HG02870 (cell line): Measurements from ENCODE around the gene MTUS2.

Experiments
- ATAC-seq: cut with Tn5 transposase; IDR thresholded peaks from one replicate; pipeline ENCODE4 v1.9.1; 2021; ENCODE audit warnings: mild to moderate bottlenecking, moderate library complexity; ENCODE audit not compliant: unreplicated experiment

Gene MTUS2

DNA sequence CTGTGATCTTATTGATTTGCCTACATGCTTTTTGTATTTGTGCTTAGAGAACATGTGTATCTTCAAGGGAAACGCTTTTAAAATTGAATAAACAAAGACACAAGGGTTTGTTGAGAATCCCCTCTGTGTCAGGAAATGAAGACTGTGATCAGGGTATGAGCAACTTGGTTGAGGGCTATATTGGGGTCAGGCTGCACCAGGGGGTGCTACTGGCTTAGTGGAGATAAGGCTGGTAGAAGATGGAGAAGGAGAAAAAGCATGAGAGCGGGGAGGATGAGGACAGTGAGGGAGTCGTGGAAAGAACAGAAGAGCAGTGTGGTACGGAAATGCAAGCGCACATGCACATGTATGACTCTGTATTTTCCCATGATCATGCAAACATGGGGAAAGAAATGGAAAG lies 201.6 kb downstream of the MTUS2 start:
- ATAC-seq = no peak

DNA sequence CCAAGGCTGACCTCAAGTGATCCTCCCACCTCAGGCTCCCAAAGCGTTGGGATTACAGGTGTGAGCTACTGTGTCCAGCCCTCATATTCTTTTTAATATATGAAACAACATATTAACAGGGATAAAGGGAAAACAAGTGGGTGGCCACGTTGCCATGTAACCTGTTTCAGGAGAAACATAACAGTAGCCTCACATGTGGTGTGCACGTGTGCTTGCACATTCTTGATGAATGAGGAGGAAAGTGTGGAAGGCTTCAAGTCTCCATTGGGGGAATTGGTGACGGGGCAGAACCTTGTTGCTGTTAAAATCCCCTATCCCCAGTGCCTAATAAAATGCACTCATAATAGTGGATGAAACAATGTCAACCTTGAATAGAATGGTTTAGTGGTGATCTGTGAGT lies 202.3 kb downstream of the MTUS2 start:
- ATAC-seq = no peak

DNA sequence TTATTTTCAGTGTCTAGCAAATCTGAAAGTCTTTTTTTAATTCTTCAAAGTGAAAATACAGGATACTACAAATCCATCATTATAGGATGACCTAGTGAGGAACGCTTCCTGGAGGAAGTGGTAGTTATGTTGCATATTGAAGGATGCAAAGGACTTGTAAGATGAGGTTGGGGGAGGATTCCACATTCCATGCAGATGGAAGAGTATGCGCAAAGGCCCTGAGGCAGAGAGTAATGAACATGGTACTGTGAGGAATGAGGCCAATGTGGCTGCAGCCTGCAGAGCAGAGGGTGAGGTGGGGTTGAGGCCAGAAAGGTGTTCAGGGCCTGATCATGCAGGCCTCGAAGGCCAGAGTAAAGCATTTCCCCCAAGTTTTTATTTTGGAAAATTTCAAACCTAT lies 202.8 kb downstream of the MTUS2 start:
- no peak for ATAC-seq

DNA sequence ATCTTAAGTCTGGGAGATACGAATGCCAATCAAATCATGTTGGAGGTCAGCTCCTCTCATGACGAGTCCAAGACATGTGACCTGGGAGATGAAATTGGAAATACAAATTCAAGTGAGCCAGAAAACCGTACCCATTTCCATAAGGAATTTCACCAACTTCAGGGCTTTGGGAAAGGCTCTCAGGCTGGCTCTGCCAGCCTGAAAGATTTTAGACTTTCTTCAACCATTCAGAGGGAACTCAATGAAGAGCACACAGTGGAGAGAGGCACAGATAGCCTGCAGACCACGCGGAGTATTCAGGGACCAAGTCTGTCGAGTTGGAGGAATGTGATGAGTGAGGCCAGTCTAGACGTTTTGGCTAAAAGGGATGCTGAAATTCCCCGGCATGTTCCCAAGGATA lies 204.6 kb downstream of the MTUS2 start:
- no peak for ATAC-seq

DNA sequence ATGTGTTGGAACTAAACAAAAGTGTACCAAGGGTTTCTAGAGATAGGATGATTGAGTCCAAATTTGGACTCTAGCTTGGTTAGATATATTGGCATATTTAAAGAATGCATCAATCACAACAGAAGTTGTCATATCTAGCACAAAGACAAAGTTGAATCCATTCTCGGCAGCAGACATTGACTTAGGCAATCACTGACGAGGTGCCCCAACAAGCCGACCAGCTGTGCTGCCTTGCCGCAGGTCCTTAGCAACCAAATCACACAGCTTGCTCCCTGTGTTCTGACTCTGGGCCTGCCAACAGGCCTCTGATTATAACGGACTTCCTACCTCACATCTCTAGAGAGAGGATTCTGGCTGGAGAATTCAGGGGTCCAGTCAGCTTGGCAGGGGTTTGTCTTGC lies 208.7 kb downstream of the MTUS2 start:
- ATAC-seq = no peak

DNA sequence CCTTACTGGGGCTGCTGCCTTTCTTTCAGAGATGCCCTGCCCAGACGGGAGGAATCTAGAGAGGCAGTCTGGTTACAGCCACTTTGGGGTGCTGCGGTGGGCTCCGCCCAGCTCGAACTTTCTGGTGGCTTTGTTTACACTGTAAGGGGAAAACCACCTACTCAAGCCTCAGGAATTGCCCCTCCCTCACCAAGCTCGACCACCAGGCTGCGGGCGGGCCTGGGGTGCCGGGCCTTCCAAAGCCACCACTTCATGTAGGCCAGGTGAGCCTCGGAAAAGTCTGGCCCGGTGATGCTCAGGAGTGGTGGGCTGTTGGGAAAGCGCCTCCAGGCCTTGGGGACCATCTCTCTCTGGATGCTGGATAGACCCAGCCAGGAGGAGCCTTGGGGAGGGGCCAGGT lies 218.6 kb downstream of the MTUS2 start:
- ATAC-seq = no peak

DNA sequence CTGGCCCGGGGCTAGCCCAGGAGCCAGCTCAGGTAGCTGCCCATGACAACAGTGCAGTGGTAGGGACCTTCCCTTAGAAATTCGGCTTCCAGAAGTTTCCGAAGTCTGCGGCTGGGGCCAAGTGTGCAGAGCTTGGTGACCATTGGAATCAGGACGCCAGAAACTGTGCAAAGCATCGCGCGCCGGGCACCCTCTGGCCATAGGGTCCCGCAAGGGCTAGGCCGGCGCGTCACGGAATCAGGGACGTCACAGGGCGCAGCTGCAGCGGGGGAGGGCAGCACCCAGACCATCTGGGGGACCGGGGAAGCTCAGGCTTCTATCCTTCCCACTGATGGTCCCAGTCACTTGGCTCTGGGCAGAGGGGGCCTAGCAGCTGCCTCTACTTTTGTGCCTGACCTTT lies 219.1 kb downstream of the MTUS2 start:
- ATAC-seq = no peak

DNA sequence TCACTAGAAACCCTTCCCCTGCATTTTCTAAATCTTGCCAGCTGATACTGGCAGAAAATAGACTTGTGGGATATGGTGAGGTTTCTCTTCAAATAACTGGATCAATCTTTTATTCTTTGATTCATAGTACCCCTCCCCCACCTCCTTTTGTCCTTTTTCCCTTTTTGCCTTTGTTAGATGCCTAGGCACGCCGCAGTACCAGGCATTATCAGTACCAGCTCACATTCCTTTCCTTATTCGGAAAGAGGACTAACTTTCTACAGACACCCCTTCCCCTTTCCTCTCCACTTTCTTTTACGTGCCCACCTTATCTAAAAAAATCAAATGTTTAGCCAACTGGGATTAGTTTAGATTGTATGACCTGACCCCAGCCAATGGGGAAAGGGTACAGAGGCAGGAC lies 226.4 kb downstream of the MTUS2 start:
- no peak for ATAC-seq

DNA sequence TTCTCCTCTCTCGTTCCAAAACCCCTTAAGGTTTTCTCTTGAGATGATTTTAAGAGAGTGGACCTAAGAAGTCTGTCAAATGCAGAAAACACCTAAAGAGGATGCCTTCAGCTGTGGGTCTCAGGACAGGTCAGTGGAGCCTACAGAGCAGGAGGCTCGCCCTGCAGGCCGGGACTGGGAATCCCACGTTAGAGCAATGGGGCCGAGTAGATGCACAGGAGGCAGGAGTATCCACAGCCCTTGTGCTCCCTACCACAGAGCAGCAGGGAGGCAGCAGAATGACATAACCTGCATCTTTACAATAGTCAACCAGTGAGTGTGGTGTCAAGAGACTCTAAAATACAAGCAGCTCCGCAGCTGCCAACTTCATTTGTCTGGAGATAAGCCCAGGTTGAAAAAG lies 229.4 kb downstream of the MTUS2 start:
- no peak for ATAC-seq

DNA sequence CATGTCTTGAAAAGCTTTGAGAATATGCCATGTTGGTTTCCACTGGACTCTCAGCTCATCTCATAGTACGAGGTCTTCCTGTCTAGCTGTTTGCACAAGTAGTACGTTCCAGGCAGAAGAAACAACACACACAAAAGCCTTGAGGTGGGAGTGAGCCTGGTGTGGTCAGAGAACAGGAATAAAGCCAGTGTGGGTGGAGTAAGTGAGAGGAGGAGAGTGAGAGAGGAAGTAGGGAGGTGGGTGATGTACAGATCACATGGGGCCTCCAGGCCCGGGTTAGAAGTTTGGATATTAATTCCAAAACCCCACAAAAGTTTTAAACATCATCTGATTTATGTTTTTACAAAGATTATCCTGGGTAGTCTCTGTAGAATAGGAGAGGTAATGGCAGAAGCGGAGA lies 230.6 kb downstream of the MTUS2 start:
- ATAC-seq = no peak

DNA sequence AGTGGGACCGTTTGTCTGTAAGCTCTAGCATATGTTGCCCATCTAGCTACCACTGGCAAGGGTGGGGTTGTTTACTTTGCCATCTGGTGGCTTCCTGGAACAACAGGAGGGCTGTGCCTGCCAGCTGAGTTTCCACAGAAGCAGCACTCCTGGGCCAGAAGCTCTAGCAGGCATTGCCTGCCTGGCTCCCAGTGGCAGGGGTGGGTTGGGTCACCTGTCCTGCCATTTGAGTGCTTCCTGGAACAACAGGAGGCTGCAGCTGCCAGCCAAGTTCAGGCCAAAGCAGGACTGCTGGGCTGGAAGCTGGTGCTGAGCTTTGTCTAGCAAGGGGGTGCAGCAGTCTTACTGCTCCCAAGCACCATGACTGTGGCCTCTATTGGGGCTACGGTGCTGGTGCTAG lies 239.7 kb downstream of the MTUS2 start:
- no peak for ATAC-seq

DNA sequence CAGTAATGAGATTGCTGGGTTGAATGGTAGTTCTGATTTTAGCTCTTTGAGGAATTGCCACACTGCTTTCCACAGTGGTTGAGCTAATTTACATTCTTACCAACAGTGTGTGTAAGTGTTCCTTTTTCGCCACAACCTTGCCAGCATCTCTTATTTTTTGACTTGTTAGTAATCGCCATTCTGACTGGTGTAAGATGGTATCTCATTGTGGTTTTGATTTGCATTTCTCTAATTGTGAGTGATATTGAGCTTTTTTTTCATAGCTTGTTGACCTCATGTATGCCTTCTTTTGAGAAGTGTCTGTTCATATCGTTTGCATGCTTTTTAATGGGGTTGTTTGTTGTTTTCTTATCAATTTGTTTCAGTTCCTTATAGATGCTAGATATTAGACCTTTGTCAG lies 245.0 kb downstream of the MTUS2 start:
- ATAC-seq = no peak

DNA sequence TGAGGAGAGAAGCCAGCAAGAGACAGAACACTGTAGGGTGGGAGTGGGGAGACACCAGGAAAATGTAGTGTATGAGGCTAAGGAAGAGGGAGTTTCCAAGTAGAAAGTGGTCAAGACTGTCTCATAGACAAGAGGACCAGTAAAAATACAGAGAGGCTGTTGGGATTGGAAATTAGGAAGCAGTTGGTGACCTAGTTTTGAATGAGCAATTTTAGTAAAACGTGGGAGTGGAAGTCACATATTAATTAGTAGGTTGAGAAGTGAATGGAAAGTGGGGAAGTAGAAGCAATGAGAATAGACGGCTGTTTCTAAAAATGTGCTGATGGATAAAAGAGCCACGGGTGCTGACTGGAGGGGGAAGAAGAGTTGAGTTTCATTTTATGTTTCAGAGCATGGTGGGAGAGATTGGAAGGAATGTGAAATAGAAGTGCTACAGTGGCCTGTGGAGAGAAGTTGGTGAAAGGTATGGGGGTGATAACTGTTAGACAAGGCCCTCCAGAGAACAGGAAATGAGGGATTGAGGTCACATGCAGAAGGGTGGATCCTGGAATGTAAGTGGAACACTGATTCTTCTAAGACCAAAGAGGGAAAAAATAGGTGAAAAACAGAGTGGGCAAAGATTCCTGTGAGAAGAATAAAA lies 247.3 kb downstream of the MTUS2 start:
- no peak for ATAC-seq

DNA sequence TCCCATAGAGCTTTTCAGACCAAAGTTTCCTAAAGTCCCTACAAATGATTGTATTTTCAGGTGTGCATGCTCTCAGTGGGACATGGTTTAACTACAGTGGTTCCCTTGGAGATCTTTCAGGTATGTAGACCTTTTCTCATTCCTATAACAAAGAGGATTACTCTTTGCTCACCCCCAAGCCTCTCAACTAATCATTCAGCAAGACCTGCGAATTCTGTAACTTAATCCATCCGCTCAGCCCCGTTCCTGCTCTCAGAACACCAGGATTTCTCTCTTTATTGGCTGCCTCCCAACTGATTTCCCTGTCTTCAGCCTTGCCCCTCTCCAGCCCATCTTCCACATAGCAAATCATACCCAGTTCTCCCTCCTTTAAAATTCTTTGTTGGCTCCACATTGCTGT lies 253.6 kb downstream of the MTUS2 start:
- no peak for ATAC-seq

DNA sequence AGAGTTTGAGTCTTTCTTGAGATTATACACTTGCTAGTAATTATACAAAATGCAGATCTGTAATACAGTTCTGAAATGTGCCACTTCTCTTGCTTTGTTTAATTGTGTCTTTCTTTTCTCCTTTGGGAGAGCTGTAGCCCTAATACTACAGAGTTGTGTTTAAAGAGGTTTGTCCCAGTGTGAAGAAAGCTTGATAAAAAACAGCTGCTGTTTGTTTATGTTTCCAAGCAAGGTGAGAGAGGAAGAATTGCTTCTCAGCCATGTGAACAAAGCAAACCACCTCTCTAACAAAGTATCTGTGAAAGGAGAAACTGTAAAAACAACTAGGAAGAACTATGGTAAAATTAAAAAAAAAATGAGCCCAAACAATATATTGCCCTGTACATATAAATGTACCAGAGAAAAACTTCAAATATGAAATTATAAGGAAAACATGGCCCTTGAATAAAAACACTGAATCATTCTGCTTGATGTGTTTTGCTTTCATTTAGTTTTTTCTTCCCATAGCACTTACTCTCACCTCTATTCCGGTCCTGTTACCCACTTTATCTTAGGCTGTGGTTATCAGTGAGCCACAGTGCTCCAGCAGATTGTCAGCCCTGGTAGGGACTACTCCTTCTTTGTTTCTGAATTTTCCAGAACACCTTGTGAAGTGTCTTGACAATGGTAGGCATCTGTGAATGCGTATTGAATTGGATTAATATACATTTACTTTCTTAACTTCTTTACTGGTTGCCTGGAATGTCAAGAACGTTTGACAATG lies 257.1 kb downstream of the MTUS2 start:
- ATAC-seq = no peak

DNA sequence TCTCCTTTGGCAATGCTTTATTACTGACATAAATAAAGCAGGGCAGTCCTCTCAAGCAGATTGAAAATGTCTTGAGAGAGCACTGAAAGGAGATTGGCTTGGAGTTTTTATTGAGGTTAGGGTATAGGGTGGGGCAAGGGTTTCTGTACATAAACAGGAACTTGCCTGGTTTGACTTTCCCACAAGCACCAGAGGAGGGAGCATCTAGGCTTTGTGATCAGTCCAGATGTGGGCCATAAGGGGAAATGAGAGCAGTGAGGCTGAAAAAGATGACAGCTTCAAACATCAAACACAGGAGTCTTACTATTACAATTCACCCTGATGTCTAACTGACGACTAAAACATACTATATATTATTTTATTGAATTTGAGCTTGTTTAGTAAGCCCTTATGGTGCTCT lies 260.9 kb downstream of the MTUS2 start:
- ATAC-seq = peak; percentile 96

DNA sequence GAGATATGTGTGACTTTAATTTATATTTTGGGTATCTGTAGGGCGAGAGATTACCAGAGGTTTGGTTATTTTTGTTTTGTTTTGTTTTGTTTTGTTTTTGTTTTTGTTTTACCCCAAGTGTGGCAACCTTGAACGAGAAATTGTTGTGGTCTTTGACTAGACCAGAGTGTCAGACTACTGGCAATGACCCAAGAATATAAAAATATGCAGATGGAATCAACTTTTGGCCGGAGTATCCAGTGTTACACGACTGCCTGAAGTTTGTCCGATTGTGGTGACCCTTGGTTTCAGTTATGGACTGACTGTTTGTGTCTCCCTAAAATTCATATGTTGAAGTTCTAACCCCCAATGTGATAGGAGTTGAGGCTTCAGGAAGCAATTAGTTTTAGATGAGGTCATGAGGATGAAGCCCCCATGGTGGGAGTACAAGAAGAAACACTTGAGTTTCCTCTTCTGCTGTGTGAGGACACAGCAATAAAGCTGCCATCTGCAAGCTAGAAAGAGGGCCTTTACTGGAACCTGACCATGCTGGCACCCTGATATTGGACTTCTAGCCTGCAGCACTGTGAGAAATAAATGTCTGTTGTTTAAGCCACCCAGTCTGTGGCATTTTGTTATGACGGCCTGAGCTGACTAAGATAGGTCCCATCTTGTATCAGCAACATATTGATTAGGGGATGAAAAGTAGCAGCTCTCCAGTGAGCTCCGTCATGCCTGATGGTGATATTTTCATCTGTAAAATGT lies 261.7 kb downstream of the MTUS2 start:
- ATAC-seq = no peak

DNA sequence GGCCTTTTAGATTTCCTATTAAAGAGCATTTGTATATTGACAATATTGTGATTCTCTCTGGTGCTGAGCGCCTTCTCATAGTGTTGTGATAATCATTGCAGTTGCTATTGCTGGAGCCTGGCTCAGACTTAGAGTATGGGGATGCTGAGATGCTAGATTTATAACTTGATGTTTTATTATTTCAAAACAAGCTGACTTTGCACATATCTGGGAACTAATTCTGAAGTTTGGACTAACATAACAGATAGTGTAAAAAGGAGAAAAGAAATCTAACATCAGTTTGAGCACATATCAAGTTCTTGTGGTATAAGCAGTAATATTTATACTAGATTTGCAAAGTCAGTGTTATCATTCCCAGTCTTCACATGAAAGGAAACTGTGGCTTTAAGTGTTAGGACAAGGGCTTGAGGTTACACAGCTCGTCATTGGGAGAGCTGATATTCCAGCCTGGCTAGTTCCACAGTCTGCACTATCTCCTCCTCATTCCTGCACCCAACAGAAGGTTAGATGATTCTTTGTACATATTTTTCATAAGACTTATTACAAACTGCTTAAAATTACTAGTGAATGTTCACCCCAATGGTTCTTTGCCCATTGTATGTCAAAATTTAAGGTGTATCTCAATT lies 279.8 kb downstream of the MTUS2 start:
- ATAC-seq = no peak

DNA sequence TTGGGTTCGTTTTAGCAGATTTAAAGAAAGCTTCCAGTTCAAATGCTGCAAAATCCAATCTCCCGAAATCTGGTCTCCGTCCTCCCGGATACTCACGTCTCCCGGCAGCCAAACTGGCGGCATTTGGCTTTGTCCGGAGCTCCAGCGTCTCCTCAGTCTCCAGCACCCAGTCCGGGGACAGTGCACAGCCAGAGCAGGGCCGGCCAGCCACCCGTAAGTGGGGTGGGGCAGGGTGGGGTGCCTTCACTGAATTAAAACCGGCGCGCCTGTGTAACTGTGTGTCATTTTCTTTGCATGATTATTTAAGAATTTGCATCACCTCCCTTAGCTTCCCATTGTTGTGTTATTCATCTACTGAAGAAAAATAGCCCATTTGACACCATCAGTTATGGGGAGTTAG lies 280.6 kb downstream of the MTUS2 start:
- ATAC-seq = no peak

DNA sequence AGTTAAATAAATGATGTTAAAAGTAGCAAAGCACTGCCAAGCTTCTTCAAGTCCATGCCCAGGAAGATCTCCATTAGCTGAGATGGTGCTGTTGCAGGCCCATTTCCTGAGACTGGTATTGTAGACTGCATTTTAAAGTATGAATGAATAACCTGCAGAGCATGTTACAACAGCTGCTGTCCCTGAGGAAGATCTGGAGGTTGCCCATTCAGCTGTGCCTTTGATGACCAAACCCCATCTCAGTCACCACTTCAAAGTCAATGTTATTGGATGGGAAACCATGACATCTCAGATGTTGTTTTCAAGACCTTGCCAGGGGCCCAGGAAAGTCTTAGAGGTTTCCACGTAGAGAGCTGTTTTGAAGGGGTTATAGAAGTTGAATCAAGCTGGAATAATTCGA lies 281.3 kb downstream of the MTUS2 start:
- ATAC-seq = no peak

DNA sequence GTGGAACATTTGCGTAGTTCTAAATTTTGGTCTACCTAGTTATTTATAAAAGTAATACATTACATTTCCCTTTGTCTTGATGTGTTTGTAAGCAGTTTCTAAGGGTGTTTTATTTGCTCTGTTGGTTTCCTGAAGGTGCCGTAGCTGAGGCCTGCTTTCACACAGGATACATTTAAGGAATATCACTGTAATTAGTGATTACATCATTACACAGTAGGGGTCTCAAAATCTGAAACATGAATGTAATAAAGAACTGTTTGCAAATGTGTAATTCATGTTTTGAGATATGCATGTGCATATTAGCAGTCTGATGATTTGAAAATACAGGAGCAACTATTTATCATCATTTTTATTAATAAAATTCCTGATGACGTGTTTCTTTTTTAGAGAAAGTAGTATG lies 281.8 kb downstream of the MTUS2 start:
- no peak for ATAC-seq
